ENCODE results near the gene LFNG. TPM values are rescaled to one million over a fixed set of nuclear protein-coding genes. Genes with fewer than 3 reads are reported as not detected.

LFNG gene
- total RNA-seq, 3 donors from 2014 or later = 31.7 to 95.0 (median 71.7) TPM

DNA sequence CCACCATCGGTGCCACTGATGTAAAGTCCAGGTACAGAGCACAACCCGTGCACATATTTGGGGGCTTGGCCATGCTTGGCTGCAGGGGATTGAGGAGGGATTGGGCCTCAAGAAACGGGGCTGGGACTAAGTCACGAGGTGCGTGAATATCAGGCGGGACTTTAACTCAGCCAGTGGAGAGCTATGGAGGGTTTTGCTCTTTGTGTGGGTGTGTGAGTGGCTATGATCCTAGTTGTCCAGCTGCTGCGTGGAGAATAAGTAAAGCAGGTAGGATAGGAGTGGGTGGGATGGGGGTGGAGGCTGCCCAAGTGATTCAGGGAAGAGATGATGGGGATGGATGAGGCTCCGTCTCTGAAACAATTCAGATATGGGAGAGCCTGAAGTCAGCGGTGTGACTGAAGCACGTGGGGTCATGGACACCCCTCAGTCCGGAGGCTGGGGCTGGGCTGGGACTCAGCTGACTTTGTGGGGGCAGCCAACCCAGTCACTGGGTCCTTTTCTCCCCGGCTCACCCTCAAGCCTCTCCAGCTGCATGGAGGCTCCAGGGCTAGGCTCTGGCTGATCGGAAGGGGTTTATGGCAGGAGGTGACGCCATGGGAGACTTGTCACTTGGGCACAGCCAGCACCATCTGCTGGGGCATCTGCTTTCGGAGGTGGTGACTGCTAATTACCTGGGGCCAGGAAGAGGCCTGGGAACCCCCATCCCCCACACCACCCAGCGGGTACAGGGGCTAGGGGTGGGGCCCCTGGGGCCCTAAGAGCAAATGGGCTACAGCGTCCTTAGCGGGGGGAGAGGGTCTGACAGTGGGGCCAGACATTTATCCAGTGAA lies 1.7 kb upstream of the LFNG start:
- H3K9me3 ChIP-seq = no peaks in the 10 kb centered on the region
- no peak for TF ChIP-seq CTCF (IDR thresholded peaks at IDR 0.05)
- intact Hi-C loops (cut with DNase I, micrococcal nuclease) = no loop called here
- peaks cover 27% of the 10 kb centered on the region for H3K4me1 ChIP-seq (ENCODE audit: low read depth)
- ATAC-seq = peak; percentile 15
- no peaks in the 10 kb centered on the region for H3K36me3 ChIP-seq (ENCODE audit: low read depth)
- peak; percentile 65 to 77 (median 76) for DNase-seq
- no peak overlapping the region for H3K4me3 ChIP-seq

DNA sequence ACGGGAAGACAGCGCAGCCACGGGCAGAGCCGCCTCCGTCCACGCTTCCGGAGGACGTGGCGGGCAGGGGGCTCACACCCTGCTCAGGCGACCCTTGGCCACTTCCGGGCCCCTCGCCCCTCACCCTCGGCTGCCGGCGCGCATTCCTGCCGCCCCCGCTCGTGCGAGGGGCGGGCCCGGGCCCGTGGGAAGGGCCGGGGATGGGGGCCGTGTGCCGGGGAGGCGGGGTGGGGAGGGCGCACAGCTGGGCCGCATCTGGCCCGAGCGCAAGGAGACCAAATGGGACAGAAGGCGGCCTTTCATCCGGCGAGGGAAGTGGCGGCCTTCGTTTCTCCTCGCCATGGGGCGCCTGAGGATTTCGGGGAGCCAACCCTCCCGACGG lies 846 bp upstream of the LFNG start:
- TF ChIP-seq CTCF (IDR thresholded peaks at IDR 0.05) = no peak
- no peaks in the 10 kb centered on the region for H3K36me3 ChIP-seq (ENCODE audit: low read depth)
- peaks cover 36% of the 10 kb centered on the region for H3K4me1 ChIP-seq (ENCODE audit: low read depth)
- no peaks in the 10 kb centered on the region for H3K9me3 ChIP-seq
- ATAC-seq (no peak), DNase-seq (peak in 1 of 3 donors; percentile 54)
- no peak overlapping the region for H3K4me3 ChIP-seq
- intact Hi-C loops (cut with DNase I, micrococcal nuclease) = no loop called here

DNA sequence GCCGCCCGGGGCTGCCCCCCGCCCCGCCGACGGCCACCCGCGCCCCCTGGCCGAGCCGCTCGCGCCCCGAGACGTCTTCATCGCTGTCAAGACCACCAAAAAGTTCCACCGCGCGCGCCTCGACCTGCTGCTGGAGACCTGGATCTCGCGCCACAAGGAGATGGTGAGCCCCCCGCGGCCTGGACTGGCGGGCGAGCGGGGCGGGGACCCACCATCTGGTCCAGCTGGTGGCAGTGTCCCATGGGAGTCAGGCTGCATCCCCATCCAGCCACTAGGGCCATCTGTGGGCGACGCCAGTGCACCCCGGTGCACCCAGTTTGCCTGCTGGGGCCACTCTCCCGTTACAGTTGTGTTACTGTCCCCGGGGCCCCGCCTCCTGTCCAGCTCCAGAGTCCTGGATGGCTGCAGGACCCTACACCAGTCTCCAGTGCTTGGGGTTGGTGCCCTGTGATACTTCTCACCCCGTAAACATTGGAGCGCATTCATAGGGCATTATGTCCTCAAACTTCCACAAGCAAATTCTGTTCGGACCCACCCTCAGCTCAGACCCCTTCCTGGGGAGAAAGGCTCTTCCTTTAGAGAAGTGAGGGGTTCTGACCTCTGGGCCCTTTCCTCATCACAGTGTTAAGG lies 672 bp downstream of the LFNG start:
- Histone ChIP-seq H3K4me3 (peak overlapping the region; percentile 38), H3K36me3 (ENCODE audit: low read depth) (no peaks in the 10 kb centered on the region), H3K9me3 (no peaks in the 10 kb centered on the region), H3K4me1 (ENCODE audit: low read depth) (peaks cover 48% of the 10 kb centered on the region)
- no peak for TF ChIP-seq CTCF (IDR thresholded peaks at IDR 0.05)
- intact Hi-C loops (cut with DNase I, micrococcal nuclease) = no loop called here
- no peak for ATAC-seq
- peak; percentile 67 to 83 (median 75) for DNase-seq

DNA sequence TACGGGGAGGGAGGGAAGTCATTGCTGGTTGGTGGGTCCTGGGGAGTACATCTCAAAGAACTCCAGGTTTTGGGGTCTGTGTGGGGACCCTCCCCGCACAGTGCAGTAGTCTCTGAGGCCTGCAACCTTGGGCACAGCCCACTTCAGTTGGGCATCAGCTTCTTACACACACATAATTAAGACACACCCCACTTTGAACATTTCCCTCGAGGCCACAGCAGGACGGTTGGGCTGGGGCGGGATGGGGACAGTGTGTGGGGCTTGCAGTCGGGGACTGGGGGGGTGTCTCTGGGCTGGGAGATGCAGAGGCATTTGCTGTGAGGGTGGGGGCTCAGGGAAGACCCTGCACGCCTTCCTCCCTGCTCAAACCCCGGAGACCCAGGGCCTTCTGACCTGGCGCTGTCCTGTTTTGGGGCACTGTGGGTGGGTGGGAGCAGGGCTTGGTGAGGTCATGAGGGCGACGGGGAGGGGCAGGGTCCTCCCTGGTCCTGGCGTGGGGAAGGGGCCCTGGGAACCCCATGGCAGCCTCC lies 1.3 kb downstream of the LFNG start:
- Histone ChIP-seq H3K36me3 (ENCODE audit: low read depth) (no peaks in the 10 kb centered on the region), H3K4me1 (ENCODE audit: low read depth) (peaks cover 53% of the 10 kb centered on the region), H3K9me3 (no peaks in the 10 kb centered on the region), H3K4me3 (peak overlapping the region; percentile 38)
- ATAC-seq (no peak), DNase-seq (peak in 2 of 3 donors; percentile 68 to 70)
- intact Hi-C loops (cut with DNase I, micrococcal nuclease) = no loop called here
- no peak for TF ChIP-seq CTCF (IDR thresholded peaks at IDR 0.05)

- no peak for TF ChIP-seq CTCF (IDR thresholded peaks at IDR 0.05)
- ATAC-seq (no peak), DNase-seq (peak in 2 of 3 donors; percentile 38 to 56)
- intact Hi-C loops (cut with DNase I, micrococcal nuclease) = no loop called here
- Histone ChIP-seq H3K4me3 (peak overlapping the region; percentile 7), H3K4me1 (ENCODE audit: low read depth) (peaks cover 59% of the 10 kb centered on the region), H3K36me3 (ENCODE audit: low read depth) (no peaks in the 10 kb centered on the region), H3K9me3 (no peaks in the 10 kb centered on the region)
Measured at GRCh38 chr7:2521341-2521745, 1.8 kb downstream of the LFNG start.

Measured in mucosa of descending colon (tissue), 3 donors.